LoVo (cell line): ENCODE measurements around the gene BRD9.
A peak's percentile ranks its signal among the peaks of the same experiment; 100 is the strongest.
"Not testable (repeated sequence)": the region's sequence is repeated elsewhere in the genome, so short reads cannot be mapped to it uniquely, and the experiment has no call there.

ENCODE experiments used
- DNase-seq: peaks from one replicate; pipeline ENCODE4 v3.0.0-alpha.2; 2016; ENCODE audit warnings: low spot score

BRD9 gene

GRCh38 chr5:892394-893136, at the start of gene BRD9, which contains the start of gene TRIP13:
TSS of gene BRD9 (minus strand) at chr5:892801. CDS start at chr5:892657, 144 bp downstream.
TSS of gene TRIP13 (plus strand) at chr5:892884. CDS start at chr5:892999, 115 bp downstream.
- DNase-seq = peak; percentile 91

- not testable (repeated sequence) for DNase-seq
Observed at GRCh38 chr5:940741-941140, 48.1 kb upstream of the BRD9 start.

- no peak for DNase-seq
Observed at GRCh38 chr5:939368-939767, 46.8 kb upstream of the BRD9 start.

- DNase-seq = no peak
Observed at GRCh38 chr5:937151-937924, 44.7 kb upstream of the BRD9 start.

- DNase-seq = no peak
Observed at GRCh38 chr5:936149-937144, 43.8 kb upstream of the BRD9 start.

GRCh38 chr5:935510-936084, 43.0 kb upstream of the BRD9 start:
- no peak for DNase-seq

- DNase-seq = not testable (repeated sequence)
Observed at GRCh38 chr5:934381-934967, 41.9 kb upstream of the BRD9 start.

- not testable (repeated sequence) for DNase-seq
Observed at GRCh38 chr5:933951-934350, 41.4 kb upstream of the BRD9 start.

GRCh38 chr5:933251-933861, 40.8 kb upstream of the BRD9 start:
- no peak for DNase-seq

GRCh38 chr5:932628-933250, 40.1 kb upstream of the BRD9 start:
- no peak for DNase-seq

GRCh38 chr5:932151-932627, 39.6 kb upstream of the BRD9 start:
- no peak for DNase-seq

GRCh38 chr5:931570-932145, 39.1 kb upstream of the BRD9 start:
- no peak for DNase-seq

- DNase-seq = peak; percentile 39
Observed at GRCh38 chr5:930866-931265, 38.3 kb upstream of the BRD9 start.

- no peak for DNase-seq
Observed at GRCh38 chr5:929596-929995, 37.0 kb upstream of the BRD9 start.

- DNase-seq = not testable (repeated sequence)
Observed at GRCh38 chr5:929182-929581, 36.6 kb upstream of the BRD9 start.

GRCh38 chr5:927172-928015, 34.8 kb upstream of the BRD9 start:
- no peak for DNase-seq

- DNase-seq = no peak
Observed at GRCh38 chr5:926417-927171, 34.0 kb upstream of the BRD9 start.

GRCh38 chr5:923281-923873, 30.8 kb upstream of the BRD9 start:
- DNase-seq = peak; percentile 83
